Common myeloid progenitor, CD34-positive (primary cell): Measurements from ENCODE around the gene ANKS6.

Experiments used
- CTCF ChIA-PET: fragments of 350-600 bp; sonication (Branson Sonifier 250); formaldehyde crosslinking; loops from one replicate; lab custom pipeline; 2021; ENCODE audit warnings: antibody characterized with exemption; lab: Charles Lee
- POLR2A ChIA-PET: fragments of 350-600 bp; sonication (Branson Sonifier 250); formaldehyde crosslinking; loops from one replicate; lab custom pipeline; 2021; ENCODE audit warnings: antibody characterized with exemption; lab: Charles Lee
- DNase-seq, 3 donors: peaks; one replicate each; pipeline versions ENCODE4 v3.0.0 to v3.0.0-alpha.2; 2013
- H3K27ac ChIP-seq, 2 experiments: 1 replicate in 1 of 2; 2 replicates in 1 of 2; pipeline ENCODE4 v1.7.0; 2013; ENCODE audit warnings: inconsistent platforms in 2 of 2, low read length in 2 of 2, mild to moderate bottlenecking in 2 of 2, low read depth in 1 of 2, moderate library complexity in 1 of 2; ENCODE audit not compliant: severe bottlenecking in 2 of 2, insufficient read depth in 1 of 2, poor library complexity in 1 of 2
- H3K27me3 ChIP-seq, 5 experiments: replicated peaks in 2 of 5; 1 replicate in 3 of 5; 2 replicates in 2 of 5; pipeline versions ENCODE4 v1.6.1 to v1.7.0; 2013; ENCODE audit warnings: low read length in 4 of 5, mild to moderate bottlenecking in 2 of 5, moderate library complexity in 2 of 5, inconsistent platforms in 1 of 5; ENCODE audit not compliant: insufficient read depth in 5 of 5, control insufficient read depth in 4 of 5
- H3K36me3 ChIP-seq, 4 experiments: 1 replicate in 2 of 4; 2 replicates in 2 of 4; pipeline versions ENCODE4 v1.6.1 to v1.7.0; 2013; ENCODE audit warnings: low read length in 3 of 4, control low read depth in 1 of 4, mild to moderate bottlenecking in 1 of 4; ENCODE audit not compliant: control insufficient read depth in 4 of 4, insufficient read depth in 4 of 4
- H3K4me1 ChIP-seq, 4 experiments: 1 replicate in 3 of 4; 2 replicates in 1 of 4; pipeline versions ENCODE4 v1.6.1 to v1.7.1; 2013; ENCODE audit warnings: low read length in 3 of 4, mild to moderate bottlenecking in 3 of 4, control low read depth in 1 of 4, inconsistent platforms in 1 of 4, moderate library complexity in 1 of 4; ENCODE audit not compliant: control insufficient read depth in 4 of 4, insufficient read depth in 4 of 4; ENCODE audit errors: control extremely low read depth in 1 of 4
- H3K4me3 ChIP-seq, 7 experiments: 1 replicate in 4 of 7; 2 replicates in 3 of 7; pipeline versions ENCODE4 v1.5.1 to v1.7.0; 2013; ENCODE audit warnings: mild to moderate bottlenecking in 7 of 7, low read length in 6 of 7, moderate library complexity in 6 of 7, inconsistent platforms in 2 of 7, low read depth in 2 of 7, control low read depth in 1 of 7; ENCODE audit not compliant: insufficient read depth in 4 of 7, control insufficient read depth in 1 of 7; ENCODE audit errors: extremely low read depth in 1 of 7
- H3K9me3 ChIP-seq, 5 experiments: 1 replicate in 4 of 5; 2 replicates in 1 of 5; pipeline versions ENCODE4 v1.6.1 to v1.7.1; 2013; ENCODE audit warnings: low read length in 4 of 5, mild to moderate bottlenecking in 2 of 5, inconsistent platforms in 1 of 5, low read depth in 1 of 5, moderate library complexity in 1 of 5; ENCODE audit not compliant: control insufficient read depth in 4 of 5, insufficient read depth in 2 of 5; ENCODE audit errors: control extremely low read depth in 1 of 5
- WGBS: methylation state at CpG from one replicate; pipeline ENCODE4 v1.1.5; 2013; ENCODE audit not compliant: insufficient coverage; 5-methylcytosine and 5-hydroxymethylcytosine counted together

Gene ANKS6

GRCh38 chr9:98786750-98787510 is 9.4 kb downstream of the ANKS6 start:
- Histone ChIP-seq H3K27ac (no peak overlapping the region), H3K36me3 (peaks cover 4 to 43% (median 12%) of the 10 kb centered on the region in 4 experiments), H3K4me1 (peaks cover 0 to 2% (median 0%) of the 10 kb centered on the region in 4 experiments), H3K27me3 (no peaks in the 10 kb centered on the region), H3K4me3 (no peak overlapping the region), H3K9me3 (no peaks in the 10 kb centered on the region)
- ChIA-PET POLR2A (no interaction called here), CTCF (interaction anchor here (0.7 to 1.0 kb wide), 3 partner anchors 8 to 473 kb away, joined by 3 read pairs; no protein-coding TSS in a partner anchor)
- DNase-seq, result no peak
- 100% methylated on average over 3 of the region's 4 CpGs for WGBS

GRCh38 chr9:98784831-98785806 is 11.2 kb downstream of the ANKS6 start:
- ChIA-PET CTCF (interaction anchor here (1.5 to 2.0 kb wide), 2 partner anchors 10 to 711 kb away, joined by 4 to 17 read pairs; no protein-coding TSS in a partner anchor), POLR2A (no interaction called here)
- Histone ChIP-seq H3K4me3 (no peak overlapping the region), H3K9me3 (no peaks in the 10 kb centered on the region), H3K27ac (no peak overlapping the region), H3K36me3 (peaks cover 5 to 46% (median 14%) of the 10 kb centered on the region in 4 experiments), H3K27me3 (no peaks in the 10 kb centered on the region), H3K4me1 (no peaks in the 10 kb centered on the region)
- no peak for DNase-seq
- 91% methylated on average over 11 of the region's 11 CpGs for WGBS

GRCh38 chr9:98783518-98784226 is 12.7 kb downstream of the ANKS6 start:
- Histone ChIP-seq H3K27me3 (no peaks in the 10 kb centered on the region), H3K9me3 (no peaks in the 10 kb centered on the region), H3K36me3 (peaks cover 5 to 38% (median 9%) of the 10 kb centered on the region in 4 experiments), H3K27ac (no peak overlapping the region), H3K4me3 (no peak overlapping the region), H3K4me1 (no peaks in the 10 kb centered on the region)
- POLR2A ChIA-PET, result no interaction called here
- CTCF ChIA-PET, result interaction anchor here (1.3 to 2.0 kb wide), 3 partner anchors 9 to 710 kb away, joined by 4 to 17 read pairs (median 7); no protein-coding TSS in a partner anchor
- DNase-seq, result no peak
- WGBS, result 98% methylated on average over 15 of the region's 16 CpGs

- DNase-seq, result no peak
- Histone ChIP-seq H3K4me1 (no peaks in the 10 kb centered on the region), H3K27me3 (no peaks in the 10 kb centered on the region), H3K9me3 (no peaks in the 10 kb centered on the region), H3K4me3 (no peak overlapping the region), H3K36me3 (peaks cover 0 to 25% (median 7%) of the 10 kb centered on the region in 4 experiments), H3K27ac (no peak overlapping the region)
- 93% methylated on average over 7 of the region's 11 CpGs for WGBS
- ChIA-PET POLR2A (no interaction called here), CTCF (interaction anchor here (1.3 kb wide), 1 partner anchor 9 kb away, joined by 4 read pairs; no protein-coding TSS in a partner anchor)
Observed at GRCh38 chr9:98781588-98782383, 14.6 kb downstream of the ANKS6 start.

- Histone ChIP-seq H3K36me3 (peaks cover 0 to 22% (median 7%) of the 10 kb centered on the region in 4 experiments), H3K4me1 (no peaks in the 10 kb centered on the region), H3K27ac (no peak overlapping the region), H3K4me3 (no peak overlapping the region), H3K9me3 (no peaks in the 10 kb centered on the region), H3K27me3 (no peaks in the 10 kb centered on the region)
- ChIA-PET POLR2A (interaction anchor here (0.7 kb wide), 1 partner anchor 465 kb away, joined by 3 read pairs; no protein-coding TSS in a partner anchor), CTCF (interaction anchor here (0.7 to 8.6 kb wide), 3 partner anchors 10 to 466 kb away, joined by 3 to 127 read pairs (median 8); no protein-coding TSS in a partner anchor)
- 93% methylated on average over 8 of the region's 11 CpGs for WGBS
- DNase-seq, result no peak
Observed at GRCh38 chr9:98780059-98780749, 16.2 kb downstream of the ANKS6 start.
